GM19395 (cell line): ENCODE measurements around the gene CEACAM19.
"Not testable (repeated sequence)": the region's sequence is repeated elsewhere in the genome, so short reads cannot be mapped to it uniquely, and the experiment has no call there.

Source experiments
- ATAC-seq: cut with Tn5 transposase; IDR thresholded peaks from one replicate; pipeline ENCODE4 v1.9.1; 2021; ENCODE audit warnings: mild to moderate bottlenecking, moderate library complexity; ENCODE audit not compliant: unreplicated experiment

Gene CEACAM19

DNA sequence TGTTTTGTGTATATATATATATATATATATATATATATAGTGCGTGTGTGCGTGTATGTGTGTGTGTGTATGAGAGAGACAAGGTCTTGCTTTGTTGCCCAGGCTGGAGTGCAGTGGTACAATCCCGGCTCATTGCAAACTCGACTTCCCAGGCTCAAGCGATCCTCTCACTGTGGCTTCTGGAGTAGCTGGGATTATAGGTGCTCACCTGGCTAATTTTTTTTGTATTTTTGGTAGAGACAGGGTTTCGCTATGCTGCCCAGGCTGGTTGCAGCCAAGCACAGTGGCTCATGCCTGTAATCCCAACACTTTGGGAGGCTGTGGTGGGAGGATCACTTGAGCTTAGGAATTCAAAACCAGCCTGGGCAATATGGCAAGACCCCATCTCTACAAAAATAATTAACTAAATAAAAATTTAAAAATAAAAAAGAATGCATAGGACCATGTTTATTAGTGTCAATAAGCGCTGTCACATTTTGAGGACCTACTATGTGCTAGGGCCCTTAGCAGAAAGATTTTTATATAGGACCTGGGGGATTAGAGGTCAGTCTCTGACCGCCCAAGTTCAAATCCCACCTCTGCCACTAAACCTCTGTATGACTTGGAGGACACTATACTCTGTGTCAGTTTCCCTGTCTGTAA lies 25.8 kb upstream of the CEACAM19 start:
- ATAC-seq, result no peak

DNA sequence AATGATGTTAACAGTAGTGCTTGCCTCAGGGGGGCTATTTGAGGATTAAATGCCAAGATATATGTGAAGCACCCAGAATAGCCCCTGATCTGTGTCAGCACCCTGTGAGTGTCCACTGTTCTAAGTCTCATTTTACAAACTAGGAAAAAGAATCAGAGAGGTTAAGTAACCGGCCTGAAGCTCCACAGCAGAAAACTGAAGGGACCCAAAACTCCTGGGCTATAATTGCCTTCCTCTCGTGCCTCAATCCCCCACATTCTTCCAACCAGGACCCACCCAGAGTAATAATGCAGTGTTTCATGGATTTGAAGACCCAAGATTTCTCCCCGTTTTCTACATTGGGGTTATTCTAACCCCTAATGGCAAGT lies 25.2 kb upstream of the CEACAM19 start:
- no peak for ATAC-seq

DNA sequence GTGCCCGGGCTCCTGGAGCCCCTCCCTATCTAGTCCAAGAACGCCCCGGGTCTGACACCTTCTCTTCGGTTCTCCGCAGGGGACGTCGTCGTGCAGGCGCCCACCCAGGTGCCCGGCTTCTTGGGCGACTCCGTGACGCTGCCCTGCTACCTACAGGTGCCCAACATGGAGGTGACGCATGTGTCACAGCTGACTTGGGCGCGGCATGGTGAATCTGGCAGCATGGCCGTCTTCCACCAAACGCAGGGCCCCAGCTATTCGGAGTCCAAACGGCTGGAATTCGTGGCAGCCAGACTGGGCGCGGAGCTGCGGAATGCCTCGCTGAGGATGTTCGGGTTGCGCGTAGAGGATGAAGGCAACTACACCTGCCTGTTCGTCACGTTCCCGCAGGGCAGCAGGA lies 24.1 kb upstream of the CEACAM19 start:
- ATAC-seq, result no peak

DNA sequence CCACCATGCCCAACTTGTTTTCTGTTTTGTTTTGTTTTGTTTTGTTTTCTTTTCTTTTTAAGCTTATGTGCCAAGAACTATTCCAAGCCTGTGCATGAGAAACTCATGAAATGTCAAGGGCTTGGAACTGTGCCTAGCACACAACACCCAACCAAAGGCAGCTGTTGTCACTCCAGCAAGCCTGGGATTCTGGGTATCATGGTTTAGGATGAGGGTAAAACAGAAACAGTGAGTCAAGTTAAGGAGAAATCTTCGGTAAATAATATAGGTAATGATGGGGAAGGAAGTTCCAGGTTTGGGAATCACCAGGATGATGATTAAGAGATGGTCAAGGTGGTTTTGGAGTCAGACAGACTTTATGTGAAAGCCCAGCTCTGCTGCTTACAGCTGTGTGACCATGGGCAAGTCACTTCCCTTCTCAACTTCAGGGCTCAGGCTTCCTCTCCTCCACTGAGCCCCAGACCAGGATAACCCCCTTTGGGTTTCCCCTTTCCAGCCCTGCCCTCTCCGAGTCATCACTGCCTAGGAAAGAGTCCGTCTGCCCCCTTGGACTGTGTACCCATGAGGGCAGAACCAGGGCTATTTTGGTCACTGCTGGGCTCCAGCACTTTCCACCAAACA lies 22.5 kb upstream of the CEACAM19 start:
- ATAC-seq, result no peak

DNA sequence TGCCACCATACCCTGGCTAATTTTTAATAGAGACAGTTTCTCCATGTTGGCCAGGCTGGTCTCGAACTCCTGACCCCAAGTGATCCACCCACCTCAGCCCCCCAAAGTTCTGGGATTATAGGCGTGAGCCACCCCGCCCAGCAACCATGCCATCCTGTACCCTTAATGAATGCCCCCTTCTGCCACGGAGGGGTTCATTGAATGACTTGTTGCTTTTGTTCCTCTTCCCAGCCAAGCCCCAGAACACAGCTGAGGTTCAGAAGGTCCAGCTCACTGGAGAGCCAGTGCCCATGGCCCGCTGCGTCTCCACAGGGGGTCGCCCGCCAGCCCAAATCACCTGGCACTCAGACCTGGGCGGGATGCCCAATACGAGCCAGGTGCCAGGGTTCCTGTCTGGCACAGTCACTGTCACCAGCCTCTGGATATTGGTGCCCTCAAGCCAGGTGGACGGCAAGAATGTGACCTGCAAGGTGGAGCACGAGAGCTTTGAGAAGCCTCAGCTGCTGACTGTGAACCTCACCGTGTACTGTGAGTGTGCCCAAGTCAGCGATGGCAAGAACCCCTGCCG lies 21.6 kb upstream of the CEACAM19 start:
- no peak for ATAC-seq

DNA sequence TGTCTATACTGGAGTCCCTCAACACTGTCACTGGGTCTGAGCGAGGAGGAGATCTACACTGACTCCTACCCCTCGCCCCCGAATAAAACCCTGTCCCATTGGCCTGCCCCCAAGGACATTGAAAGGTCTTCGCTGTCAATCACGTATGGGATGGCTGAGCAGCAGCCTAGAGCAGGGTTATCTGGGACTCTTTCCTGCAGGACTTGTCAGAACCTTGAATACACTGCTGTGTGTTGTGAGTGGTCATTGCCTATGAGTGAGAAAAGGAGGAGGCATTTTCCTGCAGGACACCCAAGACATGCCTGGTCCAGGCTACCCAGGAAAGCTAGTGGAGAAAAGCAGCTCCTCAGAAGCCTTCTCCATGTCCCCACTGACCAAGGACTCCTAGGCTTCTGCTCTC lies 17.9 kb upstream of the CEACAM19 start:
- ATAC-seq, result no peak

DNA sequence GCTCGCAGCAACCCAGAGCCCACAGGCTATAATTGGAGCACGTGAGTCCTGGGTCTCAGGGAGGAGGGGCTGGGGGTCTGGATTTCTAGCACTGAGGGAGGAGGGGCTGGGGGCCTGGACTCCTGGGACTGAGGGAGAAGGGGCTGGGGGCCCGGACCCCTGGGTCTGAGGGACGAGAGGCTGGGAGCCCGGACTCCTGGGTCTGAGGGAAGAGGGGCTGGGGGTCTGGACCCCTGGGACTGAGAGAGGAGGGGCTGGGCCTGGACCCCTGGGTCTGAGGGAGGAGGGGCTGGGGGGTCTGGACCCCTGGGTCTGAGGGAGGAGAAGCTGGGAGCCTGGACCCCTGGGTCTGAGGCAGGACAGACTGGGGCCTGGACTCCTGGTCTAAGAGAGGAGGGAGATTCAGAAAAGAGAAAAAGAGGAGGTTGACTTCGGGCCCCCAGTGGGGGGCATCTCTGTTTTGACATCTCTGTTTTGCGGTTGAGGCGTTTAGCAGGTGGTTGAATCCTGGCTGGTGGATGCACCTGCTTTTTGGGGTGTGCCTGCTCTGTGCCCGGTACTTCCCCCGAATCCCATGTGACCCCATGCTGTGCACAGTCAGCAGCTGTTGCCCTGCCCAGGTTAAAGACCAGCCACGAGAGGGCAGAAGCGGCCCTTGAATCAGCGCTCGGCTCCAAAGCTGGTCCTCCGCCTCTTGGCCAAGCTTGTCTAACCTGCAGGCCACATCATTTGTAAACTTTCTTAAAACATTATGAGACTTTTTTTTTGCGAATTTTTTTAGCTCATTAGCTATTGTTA lies 17.1 kb upstream of the CEACAM19 start:
- peak; percentile 71 for ATAC-seq

DNA sequence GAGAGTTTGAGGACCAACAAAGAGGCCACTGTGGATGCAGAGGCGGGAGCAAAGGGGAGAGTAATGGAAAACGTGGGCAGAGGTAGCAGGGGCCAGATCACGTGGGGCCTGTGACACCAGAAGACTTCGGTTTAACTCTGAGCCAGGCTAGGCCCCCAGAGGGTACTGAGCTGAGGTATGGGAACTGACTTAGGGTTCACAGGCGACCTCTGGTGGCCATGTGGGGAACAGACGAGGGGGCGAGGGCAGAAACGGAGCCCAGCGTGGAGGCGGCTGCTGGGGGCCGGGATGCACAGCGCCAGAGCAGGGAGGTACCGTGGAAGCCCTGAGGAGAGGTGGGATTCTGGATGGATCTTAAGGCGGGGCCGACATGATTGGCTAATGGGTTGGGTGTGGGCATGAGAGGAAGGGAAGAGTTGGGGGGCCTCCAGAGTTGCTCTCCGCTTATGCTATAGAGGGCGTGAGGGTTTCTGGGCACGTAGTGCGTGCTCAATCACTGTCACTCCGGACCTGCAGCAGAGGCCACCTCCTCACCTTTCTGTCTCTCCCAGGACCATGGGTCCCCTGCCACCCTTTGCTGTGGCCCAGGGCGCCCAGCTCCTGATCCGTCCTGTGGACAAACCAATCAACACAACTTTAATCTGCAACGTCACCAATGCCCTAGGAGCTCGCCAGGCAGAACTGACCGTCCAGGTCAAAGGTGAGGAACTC lies 13.9 kb upstream of the CEACAM19 start:
- ATAC-seq, result no peak

DNA sequence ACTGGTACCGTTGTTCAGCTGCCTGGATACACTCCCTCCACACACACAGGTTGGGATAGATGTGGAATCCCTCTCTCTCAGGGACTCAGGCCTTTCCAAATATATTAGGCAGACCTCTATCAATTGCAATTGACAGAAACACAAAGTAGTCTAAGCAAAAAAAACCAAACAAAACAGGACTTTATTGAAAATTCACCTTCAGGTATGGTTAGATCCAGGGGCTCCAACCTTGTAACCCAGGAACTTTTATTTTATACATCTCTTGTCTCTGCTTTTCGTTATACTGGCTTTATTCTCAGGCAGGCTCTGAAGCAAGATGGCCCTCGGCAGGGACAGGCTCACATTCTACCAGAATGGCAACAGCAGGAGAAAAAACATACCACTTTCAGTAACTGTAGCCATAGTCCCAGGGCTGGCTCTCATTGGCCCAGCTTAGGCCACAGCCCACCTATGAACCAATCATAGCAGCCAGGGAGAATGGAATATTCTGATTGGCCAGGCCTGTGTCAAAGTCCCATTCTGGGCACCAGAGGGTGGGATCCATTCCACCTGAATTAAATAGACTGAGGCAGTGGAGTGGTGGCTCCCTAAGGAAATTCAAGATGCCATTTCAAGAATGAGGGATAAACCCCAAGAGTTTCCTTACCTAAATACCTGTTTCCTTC lies 13.1 kb upstream of the CEACAM19 start:
- ATAC-seq, result no peak

DNA sequence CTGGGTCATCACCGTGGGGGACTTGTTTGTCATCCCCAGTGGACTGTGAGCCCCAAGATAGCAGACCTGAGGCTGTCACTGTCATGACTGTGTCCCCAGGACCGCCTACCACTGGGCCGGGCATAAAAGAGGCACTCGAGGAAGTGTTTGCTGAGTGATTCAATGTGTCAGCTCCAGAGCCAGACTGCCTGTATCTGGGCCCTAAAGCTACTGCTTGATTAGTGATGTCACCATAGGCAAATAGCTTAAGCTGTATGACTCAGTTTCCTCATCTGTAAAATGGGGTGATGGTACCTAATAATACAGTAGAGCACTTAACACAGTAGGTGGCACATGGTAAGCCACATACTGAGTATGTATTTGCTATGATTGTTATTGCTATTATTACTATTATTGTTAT lies 11.2 kb upstream of the CEACAM19 start:
- ATAC-seq, result no peak

DNA sequence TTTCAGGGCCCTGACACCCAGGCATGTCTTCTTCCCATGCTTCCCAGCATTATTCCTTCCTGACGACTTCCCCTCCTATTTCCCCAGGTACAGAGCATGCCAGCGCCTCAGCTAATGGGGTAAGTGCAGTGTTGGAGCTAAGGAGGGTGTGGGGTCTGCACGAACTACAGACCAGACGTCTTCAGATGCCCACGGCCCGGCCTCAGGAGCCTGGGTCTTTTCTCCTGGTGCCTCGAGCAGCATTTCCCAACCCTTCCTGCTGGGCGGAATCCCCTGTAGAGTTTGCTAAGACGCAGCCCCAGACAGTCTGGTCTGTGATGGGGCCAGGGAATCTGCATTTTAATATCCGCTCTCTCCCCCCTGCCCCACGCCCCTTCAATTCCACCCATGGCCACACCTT lies 10.1 kb upstream of the CEACAM19 start:
- no peak for ATAC-seq

DNA sequence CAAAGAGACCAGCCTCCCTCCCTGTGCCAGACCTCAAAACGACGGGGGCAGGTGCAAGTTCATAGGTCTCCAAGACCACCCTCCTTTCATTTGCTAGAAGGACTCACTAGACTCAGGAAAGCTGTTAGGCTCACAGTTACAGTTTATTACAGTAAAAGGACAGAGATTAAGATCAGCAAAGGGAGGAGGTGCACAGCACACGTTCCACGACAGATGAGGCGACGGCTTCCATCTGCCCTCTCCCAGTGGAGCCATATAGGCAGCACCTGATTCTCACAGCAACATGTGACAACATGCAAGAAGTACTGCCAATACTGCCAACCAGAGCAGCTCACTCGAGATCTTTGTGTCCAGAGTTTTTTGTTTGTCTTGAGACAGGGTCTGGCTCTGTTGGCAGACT lies 9.4 kb upstream of the CEACAM19 start:
- ATAC-seq, result no peak

DNA sequence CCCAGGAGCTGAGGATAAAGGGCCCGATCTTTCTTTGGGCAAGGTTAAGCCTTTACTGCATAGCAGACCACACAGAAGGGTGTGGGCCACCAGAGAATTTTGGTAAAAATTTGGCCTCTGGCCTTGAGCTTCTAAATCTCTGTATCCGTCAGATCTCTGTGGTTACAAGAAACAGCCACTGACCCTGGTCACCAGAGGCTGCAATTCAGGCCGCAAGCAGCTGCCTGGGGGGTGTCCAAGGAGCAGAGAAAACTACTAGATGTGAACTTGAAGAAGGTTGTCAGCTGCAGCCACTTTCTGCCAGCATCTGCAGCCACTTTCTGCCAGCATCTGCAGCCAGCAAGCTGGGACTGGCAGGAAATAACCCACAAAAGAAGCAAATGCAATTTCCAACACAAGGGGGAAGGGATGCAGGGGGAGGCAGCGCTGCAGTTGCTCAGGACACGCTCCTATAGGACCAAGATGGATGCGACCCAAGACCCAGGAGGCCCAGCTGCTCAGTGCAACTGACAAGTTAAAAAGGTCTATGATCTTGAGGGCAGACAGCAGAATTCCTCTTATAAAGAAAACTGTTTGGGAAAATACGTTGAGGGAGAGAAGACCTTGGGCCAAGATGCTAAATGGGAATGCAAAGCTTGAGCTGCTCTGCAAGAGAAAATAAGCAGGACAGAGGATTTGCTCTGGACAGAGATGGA lies 8.4 kb upstream of the CEACAM19 start:
- no peak for ATAC-seq

DNA sequence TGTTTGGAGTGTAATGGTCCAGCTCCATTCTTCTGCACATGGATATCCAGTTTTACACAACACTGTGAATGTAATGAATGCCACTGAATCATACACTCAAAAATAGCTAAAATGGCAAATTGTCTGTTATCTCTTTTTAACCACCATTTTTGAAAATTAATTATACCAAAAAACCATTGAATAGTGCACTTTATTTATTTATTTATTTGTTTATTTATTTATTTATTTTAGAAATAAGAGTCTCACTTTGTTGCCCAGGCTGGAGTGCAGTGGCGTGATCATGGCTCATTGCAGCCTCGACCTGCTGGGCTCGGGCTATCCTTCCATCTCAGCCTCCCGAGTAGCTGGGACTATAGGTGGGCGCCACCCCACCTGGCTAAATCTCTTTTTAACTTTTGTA lies 7.3 kb upstream of the CEACAM19 start:
- ATAC-seq, result no peak

DNA sequence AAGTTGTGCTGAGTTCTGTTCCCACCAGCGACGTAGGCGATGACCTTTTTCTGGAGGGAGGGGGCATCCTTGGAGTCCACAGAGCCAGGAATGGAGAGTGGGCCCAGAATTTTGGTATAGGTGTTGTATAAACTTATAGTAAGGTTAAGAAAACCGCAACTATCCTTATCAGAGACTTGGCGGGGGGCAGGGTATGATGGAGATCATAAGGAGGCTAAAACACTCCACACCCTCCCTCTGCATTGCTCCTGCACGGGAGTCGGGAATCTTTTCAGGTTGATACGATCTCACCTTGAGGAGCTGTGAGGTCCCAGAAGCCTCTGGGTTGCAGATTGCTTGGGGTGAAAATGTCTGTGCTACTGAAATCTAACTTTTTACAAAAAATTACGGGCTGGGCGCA lies 6.3 kb upstream of the CEACAM19 start:
- no peak for ATAC-seq

DNA sequence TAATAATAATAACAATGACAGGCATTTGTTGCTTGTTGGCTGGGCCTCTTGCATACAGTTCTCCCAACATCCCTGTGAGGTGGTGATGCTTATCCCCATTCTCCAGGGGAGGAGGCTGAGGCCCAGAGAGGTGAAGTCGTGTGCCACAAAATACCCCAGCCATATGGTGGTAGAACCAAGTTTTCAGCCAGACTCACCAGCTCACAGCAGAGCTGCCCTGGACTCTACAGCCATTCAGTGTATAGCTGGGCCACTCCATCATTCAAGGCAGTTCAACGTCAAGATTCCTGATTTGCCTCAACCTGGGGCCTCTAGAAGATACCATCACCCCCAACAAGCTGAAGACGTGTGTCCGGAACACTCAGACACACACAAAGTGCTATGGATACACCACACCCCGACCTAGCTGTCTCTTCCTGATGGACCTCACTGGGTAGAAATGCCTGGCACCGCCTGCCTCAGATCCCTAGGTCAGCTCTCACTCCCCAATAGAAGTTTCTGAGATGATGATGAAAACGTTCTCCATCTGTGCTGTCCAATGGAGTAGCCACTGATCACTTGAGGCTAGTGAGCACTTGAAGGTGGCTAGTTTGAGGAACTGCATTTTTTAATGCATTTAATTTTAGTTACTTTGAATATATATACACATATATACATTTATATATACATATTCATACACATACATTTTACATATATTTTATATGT lies 4.3 kb upstream of the CEACAM19 start:
- ATAC-seq, result no peak

DNA sequence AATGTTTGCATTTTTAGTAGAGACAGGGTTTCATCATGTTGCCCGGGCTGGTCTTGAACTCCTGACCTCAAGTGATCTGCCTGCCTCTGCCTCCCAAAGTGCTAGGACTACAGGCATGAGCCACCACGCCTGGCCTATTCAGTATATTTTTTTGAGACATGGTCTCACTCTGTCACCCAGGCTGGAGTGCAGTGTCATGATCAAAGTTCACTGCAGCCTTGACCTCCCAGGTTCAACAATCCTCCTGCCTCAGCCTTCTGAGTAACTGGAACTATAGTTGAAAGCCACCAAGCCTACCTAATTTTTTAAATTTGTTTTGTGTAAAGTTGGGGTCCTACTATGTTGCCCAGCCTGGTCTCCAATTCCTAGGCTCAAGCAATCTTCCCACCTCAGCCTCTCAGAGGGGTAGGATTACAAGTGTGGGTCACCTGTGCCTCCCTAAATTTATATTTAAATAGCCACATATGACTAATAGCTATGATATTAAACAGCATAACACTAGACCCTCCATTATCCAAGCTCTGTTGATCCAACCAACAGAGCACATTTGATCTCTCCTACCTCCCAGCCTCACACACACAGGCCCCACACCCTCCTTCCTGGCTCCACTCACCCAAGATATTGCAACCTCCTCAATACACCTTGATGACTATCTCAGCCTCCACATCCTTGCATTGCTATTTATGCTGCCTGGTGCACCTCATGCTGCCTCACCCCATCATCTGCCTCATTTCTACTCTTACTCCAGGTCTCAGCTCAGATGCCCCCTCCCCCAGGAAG lies 2.1 kb upstream of the CEACAM19 start:
- ATAC-seq, result no peak

DNA sequence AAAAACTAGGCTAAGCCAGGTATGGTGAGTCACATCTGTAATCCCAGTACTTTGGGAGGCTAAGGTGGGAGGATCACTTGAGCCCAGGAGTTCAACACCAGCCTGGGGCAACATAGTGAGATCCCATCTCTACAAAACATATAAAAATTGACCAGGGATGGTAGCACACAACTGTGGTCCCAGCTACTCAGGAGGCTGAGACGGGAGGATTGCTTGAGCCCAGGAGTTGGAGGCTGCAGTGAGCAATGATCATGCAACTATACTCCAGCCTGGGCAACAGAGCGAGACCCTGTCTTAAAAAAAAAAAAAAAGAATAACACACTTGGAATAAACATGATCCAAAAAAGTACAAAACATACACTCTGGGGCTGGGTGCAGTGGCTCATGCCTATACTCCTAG lies 1.3 kb upstream of the CEACAM19 start:
- ATAC-seq, result not testable (repeated sequence)

DNA sequence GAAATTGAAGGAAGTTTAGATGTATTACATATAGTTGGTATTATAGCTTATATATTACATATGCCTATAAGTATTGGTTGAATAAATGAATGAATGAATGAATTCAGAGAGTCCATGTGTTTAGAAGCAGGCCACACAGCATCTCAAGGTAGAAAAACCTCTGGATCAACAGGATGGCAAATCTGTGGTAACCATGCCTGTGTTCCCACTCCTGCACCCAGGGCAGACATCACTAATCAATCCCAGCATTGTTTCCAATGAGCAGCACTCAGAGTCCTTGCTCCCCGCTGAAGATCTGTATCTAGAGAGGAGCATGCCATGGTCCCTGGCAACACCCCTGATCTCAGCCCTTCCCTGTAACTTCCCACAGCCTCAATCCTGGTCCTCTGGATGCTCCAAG lies 944 bp downstream of the CEACAM19 start:
- ATAC-seq, result no peak
